ENCODE results near the gene PAMR1. TPM values are rescaled to one million over a fixed set of nuclear protein-coding genes. Genes with fewer than 3 reads are reported as not detected.

Gene PAMR1
- total RNA-seq, 1 donor from 2014 or later, result 209 TPM

DNA sequence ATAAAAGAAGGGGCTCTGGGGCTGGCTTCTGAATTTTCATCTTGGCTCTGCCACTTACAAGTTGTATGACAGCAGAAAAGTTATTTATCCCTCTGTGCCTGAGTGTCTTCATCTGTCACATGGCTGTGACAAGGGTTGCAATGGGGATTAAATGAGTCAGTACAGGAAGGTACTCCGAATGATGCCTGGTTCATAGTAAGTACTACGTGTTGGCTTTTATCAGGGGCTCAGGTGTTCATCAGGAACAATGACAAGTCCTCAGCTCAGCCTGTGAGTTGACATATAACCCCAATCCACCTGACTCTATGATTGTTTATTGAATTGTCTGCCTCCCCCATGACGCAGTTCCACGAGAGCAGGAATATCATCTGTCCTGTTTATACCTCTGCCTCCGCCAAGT lies 45.7 kb downstream of the PAMR1 start:
- peaks cover 31% of the 10 kb centered on the region for H3K4me1 ChIP-seq
- peaks cover 21% of the 10 kb centered on the region for H3K9me3 Mint-ChIP-seq
- H3K36me3 ChIP-seq, result peaks cover 36% of the 10 kb centered on the region
- peaks cover 28% of the 10 kb centered on the region for H4K20me1 ChIP-seq (ENCODE audit: low read depth)
- H3K4me2 ChIP-seq, result no peak overlapping the region
- H3K9ac ChIP-seq, result no peak overlapping the region
- peak overlapping the region; percentile 16 for H3K27ac ChIP-seq
- peaks cover 4% of the 10 kb centered on the region for H3K27me3 Mint-ChIP-seq (ENCODE audit: insufficient read depth, low read depth)
- H3K4me3 ChIP-seq, result no peak overlapping the region
- peaks cover 16% of the 10 kb centered on the region for H3F3A ChIP-seq (ENCODE audit: low read depth)
- no peak overlapping the region for H2AFZ ChIP-seq (replicated peaks)
- H3K9me3 ChIP-seq (ENCODE audit: low read depth), result peaks cover 33% of the 10 kb centered on the region
- no peaks in the 10 kb centered on the region for H3K36me3 Mint-ChIP-seq
- H3K4me1 Mint-ChIP-seq, result peaks cover 13% of the 10 kb centered on the region
- no peak for DNase-seq (ENCODE audit: low spot score)
- H3K27ac Mint-ChIP-seq, result no peak overlapping the region
- H3K79me2 ChIP-seq (ENCODE audit: low read depth), result peaks cover 65% of the 10 kb centered on the region
- no peak overlapping the region for H3K4me3 Mint-ChIP-seq
- no peak for TF ChIP-seq EZH2phosphoT487 (IDR thresholded peaks at IDR 0.05)
- no peaks in the 10 kb centered on the region for H3K27me3 ChIP-seq

DNA sequence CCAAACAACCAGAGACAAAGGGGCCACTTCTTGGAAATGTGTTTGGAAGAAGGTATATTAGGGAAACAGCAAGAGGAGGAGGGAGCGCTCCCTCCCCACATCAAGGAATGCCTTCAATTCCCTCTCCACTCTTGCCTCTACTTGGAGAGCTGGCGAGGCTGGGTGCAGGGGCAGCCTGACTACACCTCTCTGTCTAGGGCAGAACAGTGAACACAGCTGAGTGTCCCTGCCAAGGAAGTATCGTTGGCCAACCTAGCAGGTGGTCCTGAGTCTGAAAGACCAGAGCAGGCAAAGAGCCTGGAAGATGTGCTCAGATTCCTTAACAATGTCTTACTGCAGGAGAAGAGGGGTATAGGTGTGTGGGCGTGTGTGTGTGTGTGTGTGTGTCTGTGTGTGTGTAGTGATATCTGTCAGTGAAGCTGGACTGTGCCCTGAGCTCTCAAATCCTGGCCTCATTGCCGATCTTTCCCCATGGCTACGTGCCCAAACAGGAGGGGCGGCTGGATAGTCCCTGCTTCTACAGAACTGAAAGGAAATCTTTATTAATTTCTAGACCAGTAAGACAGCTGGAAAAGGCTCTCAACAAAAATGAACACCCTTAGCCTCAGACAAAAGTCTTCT lies 46.8 kb downstream of the PAMR1 start:
- TF ChIP-seq, protein P1, sequence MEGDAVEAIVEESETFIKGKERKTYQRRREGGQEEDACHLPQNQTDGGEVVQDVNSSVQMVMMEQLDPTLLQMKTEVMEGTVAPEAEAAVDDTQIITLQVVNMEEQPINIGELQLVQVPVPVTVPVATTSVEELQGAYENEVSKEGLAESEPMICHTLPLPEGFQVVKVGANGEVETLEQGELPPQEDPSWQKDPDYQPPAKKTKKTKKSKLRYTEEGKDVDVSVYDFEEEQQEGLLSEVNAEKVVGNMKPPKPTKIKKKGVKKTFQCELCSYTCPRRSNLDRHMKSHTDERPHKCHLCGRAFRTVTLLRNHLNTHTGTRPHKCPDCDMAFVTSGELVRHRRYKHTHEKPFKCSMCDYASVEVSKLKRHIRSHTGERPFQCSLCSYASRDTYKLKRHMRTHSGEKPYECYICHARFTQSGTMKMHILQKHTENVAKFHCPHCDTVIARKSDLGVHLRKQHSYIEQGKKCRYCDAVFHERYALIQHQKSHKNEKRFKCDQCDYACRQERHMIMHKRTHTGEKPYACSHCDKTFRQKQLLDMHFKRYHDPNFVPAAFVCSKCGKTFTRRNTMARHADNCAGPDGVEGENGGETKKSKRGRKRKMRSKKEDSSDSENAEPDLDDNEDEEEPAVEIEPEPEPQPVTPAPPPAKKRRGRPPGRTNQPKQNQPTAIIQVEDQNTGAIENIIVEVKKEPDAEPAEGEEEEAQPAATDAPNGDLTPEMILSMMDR (IDR thresholded peaks at IDR 0.05), result no peak
- no peak for TF ChIP-seq EZH2phosphoT487 (IDR thresholded peaks at IDR 0.05)
- TF ChIP-seq EZH2 (IDR thresholded peaks at IDR 0.05), result no peak
- Histone ChIP-seq H3K27me3 (no peaks in the 10 kb centered on the region), H3K9ac (no peak overlapping the region), H2AFZ (replicated peaks) (no peak overlapping the region), H3K27ac (no peak overlapping the region), H3K79me2 (ENCODE audit: low read depth) (peaks cover 60% of the 10 kb centered on the region), H4K20me1 (ENCODE audit: low read depth) (peaks cover 34% of the 10 kb centered on the region), H3K36me3 (peaks cover 24% of the 10 kb centered on the region), H3K4me2 (peak overlapping the region; percentile 37), H3F3A (ENCODE audit: low read depth) (peaks cover 17% of the 10 kb centered on the region), H3K4me3 (no peak overlapping the region), H3K4me1 (peaks cover 31% of the 10 kb centered on the region), H3K9me3 (ENCODE audit: low read depth) (peaks cover 21% of the 10 kb centered on the region)
- no peak for DNase-seq (ENCODE audit: low spot score)
- Mint-ChIP-seq H3K4me1 (peaks cover 15% of the 10 kb centered on the region), H3K27me3 (ENCODE audit: insufficient read depth, low read depth) (peaks cover 8% of the 10 kb centered on the region), H3K27ac (no peak overlapping the region), H3K36me3 (no peaks in the 10 kb centered on the region), H3K4me3 (no peak overlapping the region), H3K9me3 (peaks cover 16% of the 10 kb centered on the region)

DNA sequence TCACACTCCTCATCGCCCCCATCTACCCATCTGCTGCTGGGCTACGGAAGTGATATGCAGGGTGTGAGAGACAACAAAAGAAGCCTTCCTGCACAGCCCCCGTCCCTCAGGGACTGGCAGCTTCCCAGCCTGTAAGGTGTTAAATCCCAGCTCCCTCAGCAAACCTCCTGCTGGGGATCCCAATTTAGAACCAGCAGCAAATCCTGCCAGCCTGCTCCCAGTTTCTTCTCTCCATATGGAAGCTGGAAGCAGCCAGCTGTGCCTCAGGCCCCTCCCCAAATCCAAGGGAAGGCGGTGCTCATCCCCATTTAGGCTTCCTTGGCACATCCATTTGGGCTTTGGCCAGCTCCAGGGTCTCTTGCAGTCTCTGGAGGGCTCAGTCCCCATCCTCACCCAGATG lies 47.5 kb downstream of the PAMR1 start:
- H3K79me2 ChIP-seq (ENCODE audit: low read depth), result peaks cover 60% of the 10 kb centered on the region
- TF ChIP-seq, protein P1 (IDR thresholded peaks at IDR 0.05), result no peak
- TF ChIP-seq EZH2phosphoT487 (IDR thresholded peaks at IDR 0.05), result no peak
- no peak for TF ChIP-seq EZH2 (IDR thresholded peaks at IDR 0.05)
- Mint-ChIP-seq H3K4me3 (no peak overlapping the region), H3K4me1 (peaks cover 18% of the 10 kb centered on the region), H3K9me3 (peaks cover 11% of the 10 kb centered on the region), H3K27me3 (ENCODE audit: insufficient read depth, low read depth) (peaks cover 10% of the 10 kb centered on the region), H3K27ac (peak overlapping the region; percentile 44), H3K36me3 (no peaks in the 10 kb centered on the region)
- H3K9ac ChIP-seq, result no peak overlapping the region
- peak; percentile 22 for DNase-seq (ENCODE audit: low spot score)
- H4K20me1 ChIP-seq (ENCODE audit: low read depth), result peaks cover 34% of the 10 kb centered on the region
- no peak overlapping the region for H2AFZ ChIP-seq (replicated peaks)
- peak overlapping the region; percentile 37 for H3K4me2 ChIP-seq
- no peaks in the 10 kb centered on the region for H3K27me3 ChIP-seq
- H3K36me3 ChIP-seq, result peaks cover 17% of the 10 kb centered on the region
- peaks cover 17% of the 10 kb centered on the region for H3F3A ChIP-seq (ENCODE audit: low read depth)
- no peak overlapping the region for H3K27ac ChIP-seq
- H3K4me3 ChIP-seq, result no peak overlapping the region
- H3K4me1 ChIP-seq, result peaks cover 31% of the 10 kb centered on the region
- peaks cover 15% of the 10 kb centered on the region for H3K9me3 ChIP-seq (ENCODE audit: low read depth)

DNA sequence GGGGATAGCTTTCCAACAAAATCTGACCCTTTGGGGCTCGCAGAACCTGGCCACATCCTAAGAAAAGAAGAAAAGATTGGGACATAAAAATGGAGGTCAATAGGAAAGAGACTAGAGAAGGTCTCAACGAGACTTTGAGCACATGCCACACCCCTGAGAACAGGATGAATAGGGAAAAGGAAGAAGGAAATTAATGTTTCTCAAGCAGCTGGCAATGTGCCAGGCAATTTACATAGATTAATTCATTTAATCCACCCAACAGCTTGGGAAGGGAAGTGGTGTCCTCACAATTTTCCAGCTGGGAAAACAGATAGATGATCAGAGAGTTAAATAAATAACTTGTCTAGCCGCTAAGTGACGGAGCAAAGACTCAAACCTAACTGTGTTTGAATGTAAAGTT lies 50.7 kb downstream of the PAMR1 start:
- Histone ChIP-seq H3F3A (ENCODE audit: low read depth) (peaks cover 11% of the 10 kb centered on the region), H3K4me1 (peaks cover 21% of the 10 kb centered on the region), H3K36me3 (peaks cover 11% of the 10 kb centered on the region), H3K9me3 (ENCODE audit: low read depth) (no peaks in the 10 kb centered on the region), H3K9ac (no peak overlapping the region), H4K20me1 (ENCODE audit: low read depth) (peaks cover 45% of the 10 kb centered on the region), H2AFZ (replicated peaks) (no peak overlapping the region), H3K4me2 (no peak overlapping the region), H3K27ac (no peak overlapping the region), H3K27me3 (no peaks in the 10 kb centered on the region), H3K79me2 (ENCODE audit: low read depth) (peaks cover 40% of the 10 kb centered on the region), H3K4me3 (no peak overlapping the region)
- Mint-ChIP-seq H3K36me3 (no peaks in the 10 kb centered on the region), H3K9me3 (peaks cover 2% of the 10 kb centered on the region), H3K27ac (no peak overlapping the region), H3K4me3 (no peak overlapping the region), H3K4me1 (peaks cover 18% of the 10 kb centered on the region), H3K27me3 (ENCODE audit: insufficient read depth, low read depth) (peaks cover 8% of the 10 kb centered on the region)
- DNase-seq (ENCODE audit: low spot score), result no peak
- no peak for TF ChIP-seq EZH2phosphoT487 (IDR thresholded peaks at IDR 0.05)
- TF ChIP-seq, protein P1 (IDR thresholded peaks at IDR 0.05), result no peak
- TF ChIP-seq EZH2 (IDR thresholded peaks at IDR 0.05), result no peak
